SH-SY5Y (cell line): ENCODE measurements around the gene SLC35F3.

Experiments
- GATA2 ChIP-seq: IDR thresholded peaks from 2 replicates; pipeline ENCODE4 v1.6.1; 2011; ENCODE audit warnings: mild to moderate bottlenecking, low read depth, low read length
- GATA3 ChIP-seq: IDR thresholded peaks from 2 replicates; pipeline ENCODE4 v1.6.1; 2011; ENCODE audit warnings: low read depth, mild to moderate bottlenecking, low read length, moderate library complexity

DNA sequence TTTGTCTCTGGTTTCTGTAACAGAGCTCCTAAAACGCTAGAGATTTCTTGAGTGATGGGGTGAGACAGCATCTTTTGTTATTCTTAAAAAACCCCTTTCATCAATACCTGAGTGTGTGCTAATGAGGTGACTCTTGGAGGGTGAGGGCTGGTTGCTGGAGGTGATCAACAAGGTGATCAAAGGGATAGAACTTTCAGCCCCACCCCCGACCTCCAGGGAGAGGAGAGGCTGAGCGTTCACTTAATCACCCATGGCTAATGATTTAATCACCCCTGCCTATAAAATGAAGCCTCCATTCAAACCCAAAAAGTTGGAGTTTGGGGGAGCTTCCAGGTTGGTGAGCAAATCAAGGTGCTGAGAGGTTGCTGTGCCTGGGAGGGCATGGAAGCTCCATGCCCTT is 175.4 kb downstream of the SLC35F3 start:
- TF ChIP-seq GATA2 (no peak), GATA3 (no peak)
